GM19099 (cell line): ENCODE data around the gene TSKU.

Source experiments
- POLR2A ChIP-seq: IDR thresholded peaks from 3 replicates; pipeline ENCODE4 v1.6.1; 2011; ENCODE audit warnings: low read depth; ENCODE audit not compliant: insufficient read length; ENCODE audit errors: extremely low read depth

TSKU gene

DNA sequence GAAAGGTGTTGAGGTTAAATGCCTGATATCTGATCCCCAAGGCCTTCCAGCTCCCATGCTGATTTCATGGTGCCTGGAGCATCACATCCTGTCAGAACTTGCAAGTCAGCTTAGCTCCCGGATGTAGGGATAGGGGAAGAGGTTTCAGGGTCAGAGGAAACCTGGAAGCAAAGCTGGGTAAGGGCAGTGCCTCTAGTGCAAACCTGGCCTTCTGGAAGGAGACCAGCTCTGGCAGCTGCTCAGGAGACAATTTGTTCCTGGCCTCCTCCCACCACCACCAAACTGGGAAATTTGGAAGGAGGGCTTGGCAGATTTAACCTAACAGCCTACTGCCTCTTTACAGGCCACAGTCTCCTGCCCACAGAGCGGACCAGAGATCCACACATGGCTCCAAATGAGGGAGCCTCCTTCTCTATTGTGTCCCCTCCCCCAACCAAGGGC lies 9.2 kb upstream of the TSKU start:
- no peak for TF ChIP-seq POLR2A

- no peak for TF ChIP-seq POLR2A
These were observed 6.7 kb upstream of the TSKU start for GRCh38 chr11:76776472-76776871.

DNA sequence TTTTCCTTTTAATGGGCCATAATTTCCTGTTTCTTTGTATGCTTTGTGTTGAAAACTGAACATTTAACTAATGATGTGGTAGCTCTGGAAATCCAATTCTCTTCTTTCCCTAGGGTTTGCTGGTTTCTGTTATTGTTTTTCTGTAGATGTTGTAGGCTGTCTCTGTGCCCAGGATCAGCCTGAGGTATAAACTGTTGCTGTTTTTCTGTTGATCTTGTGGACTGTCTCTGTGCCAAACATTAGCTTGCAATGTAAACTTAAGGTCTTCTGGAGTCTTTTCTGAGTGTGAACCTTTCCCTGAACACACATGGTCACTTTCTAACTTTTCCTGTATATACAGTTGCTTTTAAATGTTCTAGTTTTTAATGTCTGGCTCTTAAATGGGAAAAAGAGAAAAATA lies 5.9 kb upstream of the TSKU start:
- TF ChIP-seq POLR2A, result no peak

DNA sequence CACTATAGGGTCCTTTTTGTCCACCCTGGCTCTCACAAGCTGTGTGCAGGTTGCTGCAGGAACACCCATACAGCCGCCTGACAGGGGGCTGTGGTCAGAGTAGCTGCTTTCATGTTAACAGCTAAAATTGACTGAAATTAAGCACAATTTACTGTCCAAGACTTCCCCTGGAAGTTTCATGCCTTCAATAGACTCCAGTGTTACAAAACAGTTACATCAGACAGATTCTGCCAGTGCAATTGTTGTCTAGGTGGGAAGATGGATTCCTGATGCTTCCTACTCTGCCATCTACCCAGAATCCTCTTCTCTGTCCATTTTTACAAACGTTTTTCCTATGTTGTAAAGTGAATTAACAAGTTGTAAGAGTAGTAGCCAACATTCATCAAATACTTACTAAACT lies 5.3 kb upstream of the TSKU start:
- TF ChIP-seq POLR2A, result no peak

DNA sequence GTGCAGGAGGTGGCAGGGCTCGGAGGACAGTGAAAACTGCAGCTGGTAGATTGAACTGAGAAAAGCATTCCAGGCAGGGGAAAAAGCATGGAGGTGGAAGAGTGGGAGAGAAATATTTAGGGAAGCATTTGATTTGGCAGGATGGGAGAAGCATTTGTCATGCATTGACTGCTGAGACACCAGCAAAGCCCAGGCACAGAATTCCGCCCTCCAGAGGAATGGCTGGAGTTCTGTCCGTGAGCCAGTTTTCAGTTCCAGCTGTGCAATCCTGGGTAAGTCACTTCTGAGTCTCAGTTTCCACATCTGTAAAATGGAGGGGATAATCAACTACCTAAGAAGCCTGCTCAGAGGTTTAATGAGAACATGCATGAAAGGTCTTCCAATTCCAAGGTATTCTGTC lies 4.3 kb upstream of the TSKU start:
- TF ChIP-seq POLR2A, result no peak

DNA sequence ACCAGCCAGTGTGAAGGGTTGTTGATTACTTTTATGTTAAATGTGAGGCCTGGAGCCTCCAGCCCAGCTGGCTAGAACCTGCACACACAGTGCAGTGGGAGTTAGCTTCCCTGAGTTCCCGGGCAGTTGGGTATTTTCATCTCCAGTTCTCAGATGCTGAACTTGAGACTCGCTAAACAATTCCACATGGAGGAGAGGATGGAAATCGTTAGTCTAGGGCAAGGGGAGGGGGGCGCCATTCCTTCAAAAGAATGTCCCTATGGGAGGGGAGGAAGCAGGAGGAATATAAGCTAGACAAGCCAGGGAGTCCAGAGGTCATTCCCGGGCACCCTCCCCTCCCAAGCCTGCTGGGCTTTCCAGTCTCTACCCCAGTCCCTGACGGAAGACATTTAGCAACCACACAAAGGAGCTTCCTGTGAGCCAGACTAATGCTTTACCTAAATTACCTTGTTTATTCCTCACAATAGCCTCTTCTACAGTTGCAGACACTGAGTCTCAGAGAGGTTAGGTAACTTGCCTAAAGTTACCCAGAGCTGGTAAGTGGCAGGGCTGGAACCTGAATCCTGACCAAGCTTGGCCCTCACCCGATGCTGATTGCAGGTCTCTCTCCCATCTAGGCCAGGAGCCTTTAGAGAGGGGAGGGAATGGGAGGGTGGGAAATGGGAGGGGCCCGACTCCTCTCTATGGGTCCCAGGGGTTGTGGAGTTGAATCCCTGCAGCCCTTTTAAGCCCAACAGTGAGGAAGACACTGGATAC lies 1.9 kb upstream of the TSKU start:
- TF ChIP-seq POLR2A, result no peak

DNA sequence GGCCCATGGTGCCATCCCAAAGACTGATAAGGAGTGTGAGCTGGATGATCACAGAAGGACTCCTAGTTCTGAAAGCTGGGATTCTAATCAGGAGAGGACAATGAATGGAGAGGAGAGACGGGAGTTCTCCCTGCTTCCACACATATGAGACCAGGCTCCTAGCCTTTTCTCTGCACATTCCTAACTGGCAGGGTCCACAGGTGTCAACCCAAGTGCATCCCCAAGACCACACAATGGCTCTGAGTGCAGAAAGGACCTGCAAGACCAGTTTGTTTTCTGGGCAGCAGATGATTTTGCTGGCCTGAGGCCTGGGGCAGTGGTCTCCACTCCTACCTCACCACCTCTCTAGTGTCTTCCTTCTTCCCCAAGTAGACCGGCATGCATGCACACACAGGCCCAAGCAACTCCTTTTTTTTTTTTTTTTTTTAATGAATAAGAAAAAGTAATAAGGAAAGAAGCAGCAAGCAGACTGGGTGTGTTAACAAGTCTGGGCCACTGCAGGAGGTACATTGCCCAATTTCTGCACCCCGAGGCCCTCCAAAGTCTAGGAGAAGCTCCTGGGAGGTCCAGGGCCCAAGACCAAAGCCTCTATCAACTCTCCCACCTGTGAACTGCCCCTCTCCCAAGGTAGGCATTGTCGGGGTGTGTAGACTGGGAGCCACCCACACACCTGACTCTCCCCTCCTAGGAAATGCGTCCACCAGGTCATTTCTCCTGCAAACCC lies 1.2 kb upstream of the TSKU start:
- no peak for TF ChIP-seq POLR2A

- TF ChIP-seq POLR2A, result no peak
These were observed 444 bp upstream of the TSKU start for GRCh38 chr11:76782531-76783293.

GRCh38 chr11:76783896-76784813 lies 999 bp downstream of the TSKU start:
- no peak for TF ChIP-seq POLR2A

DNA sequence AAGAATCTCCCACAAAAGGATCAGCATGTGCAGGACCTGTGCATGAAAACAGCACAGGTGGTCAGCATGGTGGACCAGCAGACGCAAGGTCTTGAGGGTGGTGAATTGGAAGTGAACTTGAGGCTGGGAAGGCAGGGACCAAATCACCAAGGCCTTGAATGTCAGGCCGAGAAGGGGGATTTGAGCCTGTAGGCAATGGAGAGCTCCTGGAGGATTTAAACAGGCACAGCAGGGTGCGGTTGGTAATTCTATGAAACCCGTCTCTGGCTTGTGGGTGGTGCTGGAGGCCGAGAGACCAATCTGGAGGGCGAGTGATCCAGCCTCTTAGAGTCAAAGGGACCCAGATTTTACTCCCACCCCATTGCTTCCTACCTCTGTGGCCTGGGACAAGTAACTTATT lies 2.4 kb downstream of the TSKU start:
- TF ChIP-seq POLR2A, result no peak

DNA sequence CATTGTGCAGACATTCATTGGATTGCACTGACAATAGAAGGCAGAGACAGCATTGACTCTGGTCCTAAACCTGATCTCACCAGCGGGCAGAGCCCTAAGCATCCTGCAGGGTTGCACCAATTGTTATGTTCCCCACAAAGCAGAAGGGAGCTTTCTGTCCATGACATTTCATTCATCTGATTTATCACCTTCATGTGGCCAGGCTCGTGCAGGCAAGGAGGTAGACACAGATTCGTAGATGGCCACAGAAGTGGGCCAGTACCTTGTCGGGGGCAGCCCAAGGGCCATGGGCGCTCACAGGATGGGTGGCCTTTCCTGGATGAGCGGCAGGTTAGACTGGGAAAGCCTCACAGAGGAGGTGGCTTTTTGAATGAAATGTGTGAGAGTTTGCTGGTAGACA lies 2.9 kb downstream of the TSKU start:
- TF ChIP-seq POLR2A, result no peak

DNA sequence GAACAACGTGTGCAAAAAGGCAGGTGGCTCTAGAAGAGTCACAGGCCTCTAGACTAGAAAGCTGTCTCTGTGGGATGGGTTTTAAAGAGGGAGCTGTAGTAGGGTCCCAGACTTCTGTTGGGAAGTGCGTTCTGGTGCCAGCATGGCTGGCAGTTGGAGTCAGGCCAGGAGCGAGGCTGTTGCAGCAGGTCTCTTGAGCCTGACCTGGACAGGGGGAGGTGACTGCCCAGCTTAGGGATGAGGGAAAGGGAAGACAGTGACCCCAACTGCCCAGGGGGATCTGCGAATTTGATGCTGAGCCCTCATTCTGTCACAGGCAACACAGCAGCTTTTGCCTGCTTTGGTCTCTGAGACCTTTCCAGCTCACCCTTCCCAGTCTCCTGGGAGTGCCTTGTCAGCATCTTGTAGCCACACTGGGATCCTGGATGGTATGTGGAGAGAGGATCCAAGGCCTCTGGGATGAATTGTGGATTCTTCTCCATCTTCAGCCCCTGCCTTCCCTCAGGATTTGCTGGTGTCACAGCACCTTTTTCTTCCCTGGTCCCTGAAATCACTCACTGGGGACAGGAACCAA lies 3.4 kb downstream of the TSKU start:
- no peak for TF ChIP-seq POLR2A

DNA sequence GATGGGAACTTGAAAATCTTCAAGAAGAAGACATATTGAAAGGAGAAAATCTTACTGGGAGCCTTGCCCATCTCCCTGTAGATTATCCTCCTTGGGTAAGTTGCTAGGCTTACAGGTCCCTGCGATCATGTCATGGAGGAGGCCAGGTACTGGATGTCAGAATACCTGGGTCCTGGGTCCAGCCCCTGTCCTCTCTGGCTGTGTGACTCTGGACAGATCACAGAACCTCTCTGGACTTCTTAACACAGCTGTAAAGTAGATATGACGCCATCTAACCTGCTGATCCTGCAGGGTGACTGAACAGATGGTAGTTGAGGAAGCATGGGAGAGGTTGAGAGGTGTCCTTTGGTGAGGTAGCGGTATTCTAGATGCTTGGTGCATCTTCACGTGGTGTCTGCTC lies 4.1 kb downstream of the TSKU start:
- no peak for TF ChIP-seq POLR2A

DNA sequence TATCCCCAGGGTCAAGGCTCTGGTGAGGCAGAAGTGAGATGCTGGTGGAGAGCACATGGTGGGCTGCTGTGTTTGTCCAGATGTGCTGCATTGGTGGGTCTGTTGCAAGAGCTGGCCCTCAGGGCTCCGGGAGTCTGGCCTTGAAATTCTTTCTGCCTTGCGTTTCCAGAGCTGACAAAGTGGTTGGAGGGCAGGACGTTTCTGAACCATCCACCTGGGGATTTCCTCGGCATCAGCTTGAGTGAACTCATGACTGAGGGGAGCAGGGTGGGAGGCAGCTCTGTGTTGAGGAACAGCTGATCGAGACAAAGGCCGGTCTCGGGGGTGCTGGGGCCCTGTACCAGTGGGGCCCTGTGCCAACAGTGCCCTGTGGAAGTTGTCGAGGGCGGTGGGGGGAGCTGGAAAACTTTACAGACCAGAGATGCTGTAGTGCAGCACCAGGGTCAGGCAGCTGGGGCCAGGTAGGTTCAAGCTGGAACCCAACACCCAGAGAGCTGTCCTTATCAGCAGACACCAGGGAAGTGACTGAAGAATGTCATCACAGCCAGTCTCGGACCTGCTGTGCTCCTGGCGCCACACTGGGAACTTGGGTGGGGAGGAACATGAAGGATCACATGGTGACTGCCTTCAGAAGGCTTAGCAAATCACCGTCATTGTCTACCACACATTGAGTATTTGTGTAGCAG lies 4.9 kb downstream of the TSKU start:
- TF ChIP-seq POLR2A, result no peak
